Hippocampal formation (tissue), 2 donors: ENCODE results near the gene ZNF784.
A peak's percentile ranks its signal among the peaks of the same experiment; 100 is the strongest.

ENCODE experiments used
- DNase-seq, 2 donors: peaks; one replicate each; lab custom pipeline; 2025; lab: John Stamatoyannopoulos, UW

The ZNF784 gene

DNA sequence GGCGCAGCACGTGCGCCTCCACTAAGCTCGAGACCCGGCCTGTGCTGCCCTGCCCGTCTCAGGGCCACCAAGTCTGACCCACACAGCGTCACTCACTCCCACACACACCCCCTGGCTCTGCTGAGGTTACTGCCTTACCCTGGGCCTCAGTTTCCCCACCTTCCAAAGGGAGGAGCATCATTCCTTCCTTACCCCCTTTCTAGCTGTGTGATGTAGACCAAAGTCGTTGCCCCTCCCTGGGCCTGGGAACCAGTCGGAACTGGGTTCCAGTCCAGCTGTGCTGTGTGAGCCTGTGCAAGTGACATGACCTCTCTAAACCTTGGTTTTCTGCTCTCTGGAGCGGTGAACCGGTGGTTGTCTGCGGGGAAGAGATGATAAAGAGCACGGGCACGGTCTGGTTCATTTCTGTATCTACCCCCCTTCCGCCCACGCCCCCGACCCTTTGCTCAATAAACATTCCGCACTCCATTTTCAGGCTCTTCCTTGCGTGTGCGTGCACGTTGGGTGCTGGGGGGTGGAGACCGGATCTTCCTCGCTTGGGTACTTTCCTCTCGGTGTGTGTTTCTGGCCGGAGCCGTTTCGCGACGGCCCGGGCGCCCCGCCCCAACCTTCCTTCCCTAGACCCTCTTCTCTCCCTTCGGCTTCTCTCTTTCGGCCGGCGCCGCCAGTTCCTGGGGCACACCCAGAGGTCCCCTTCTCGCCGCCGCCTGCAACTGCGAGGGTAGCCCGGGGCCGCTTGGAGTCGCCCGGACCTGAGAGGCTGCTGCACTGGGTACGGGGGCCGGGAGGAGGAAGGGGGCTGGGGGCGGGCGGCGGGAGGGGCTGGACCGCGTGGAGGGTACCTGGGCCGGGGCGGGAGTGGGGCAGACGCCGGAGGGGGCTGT is 18.9 kb upstream of the ZNF784 start, which contains the start of gene ZNF581:
TSS of gene ZNF581 (plus strand) at position 647 of the 884 bp plus-strand sequence. CDS start 923 bp downstream, outside the sequence.
- DNase-seq, result peak; percentile 64 to 66

DNA sequence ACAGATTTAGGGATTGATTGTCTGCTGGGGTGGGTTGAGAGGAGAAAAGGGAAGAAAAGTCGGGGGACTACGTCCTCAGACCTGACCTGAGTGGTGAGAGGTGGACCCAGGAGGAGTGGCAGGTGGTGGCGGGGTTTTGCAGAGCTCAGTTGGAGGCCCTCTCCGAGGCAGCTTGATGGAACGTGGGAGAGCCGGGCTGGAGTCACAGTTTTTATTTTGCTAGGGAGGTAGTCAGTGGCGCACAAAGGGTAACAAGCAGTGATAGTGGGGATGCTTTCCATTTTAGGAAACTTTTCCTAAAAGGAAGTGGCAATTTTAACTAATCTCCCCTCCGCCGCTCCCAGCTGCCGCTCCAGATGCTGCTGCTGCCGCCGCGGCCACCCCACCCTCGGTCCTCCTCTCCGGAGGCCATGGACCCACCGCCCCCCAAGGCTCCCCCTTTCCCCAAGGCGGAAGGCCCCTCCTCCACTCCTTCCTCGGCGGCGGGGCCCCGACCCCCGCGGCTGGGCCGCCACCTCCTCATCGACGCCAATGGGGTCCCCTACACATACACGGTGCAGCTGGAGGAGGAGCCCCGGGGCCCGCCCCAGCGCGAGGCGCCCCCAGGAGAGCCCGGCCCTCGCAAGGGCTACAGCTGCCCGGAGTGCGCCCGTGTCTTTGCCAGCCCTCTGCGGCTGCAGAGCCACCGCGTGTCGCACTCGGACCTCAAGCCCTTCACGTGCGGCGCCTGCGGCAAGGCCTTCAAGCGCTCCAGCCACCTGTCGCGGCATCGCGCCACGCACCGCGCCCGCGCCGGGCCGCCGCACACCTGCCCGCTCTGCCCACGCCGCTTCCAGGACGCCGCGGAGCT is 18.0 kb upstream of the ZNF784 start:
- DNase-seq, result peak in 1 of 2 donors; percentile 18

DNA sequence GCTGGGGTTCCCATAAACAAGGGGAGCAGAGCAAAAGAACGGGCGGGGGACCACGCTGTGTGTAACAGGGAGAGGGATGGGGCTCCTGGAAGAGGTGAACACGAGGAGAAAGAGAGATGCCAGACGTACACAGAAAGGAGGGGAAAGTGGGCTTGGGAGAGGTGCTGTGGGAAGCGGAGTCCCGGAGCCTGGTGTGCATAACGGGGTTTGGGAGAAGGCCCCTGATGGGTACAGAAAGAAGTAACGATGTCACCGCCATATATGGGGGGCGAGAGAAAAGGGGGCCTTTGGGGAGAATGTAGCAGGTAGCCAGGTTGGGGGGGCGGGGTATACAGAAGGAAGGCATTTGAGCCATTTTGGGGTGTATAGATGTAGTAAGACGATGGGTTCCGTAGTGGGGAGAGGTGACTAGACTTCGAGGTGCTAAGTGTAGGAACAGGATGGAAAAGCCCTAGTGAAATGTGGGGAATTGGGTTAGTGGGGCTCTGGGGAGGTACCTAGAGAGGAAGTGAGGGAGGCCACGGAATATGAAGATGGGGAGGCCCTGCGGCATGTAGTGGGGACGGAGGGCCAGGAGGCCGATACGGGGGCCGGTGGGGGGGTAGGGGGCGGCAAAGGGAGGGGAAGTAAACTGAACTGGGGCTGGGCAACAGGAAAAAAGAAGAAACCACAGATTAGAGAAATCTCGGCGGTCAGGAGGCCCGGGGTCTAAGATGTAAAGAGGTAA is 17.2 kb upstream of the ZNF784 start:
- DNase-seq, result no peak

DNA sequence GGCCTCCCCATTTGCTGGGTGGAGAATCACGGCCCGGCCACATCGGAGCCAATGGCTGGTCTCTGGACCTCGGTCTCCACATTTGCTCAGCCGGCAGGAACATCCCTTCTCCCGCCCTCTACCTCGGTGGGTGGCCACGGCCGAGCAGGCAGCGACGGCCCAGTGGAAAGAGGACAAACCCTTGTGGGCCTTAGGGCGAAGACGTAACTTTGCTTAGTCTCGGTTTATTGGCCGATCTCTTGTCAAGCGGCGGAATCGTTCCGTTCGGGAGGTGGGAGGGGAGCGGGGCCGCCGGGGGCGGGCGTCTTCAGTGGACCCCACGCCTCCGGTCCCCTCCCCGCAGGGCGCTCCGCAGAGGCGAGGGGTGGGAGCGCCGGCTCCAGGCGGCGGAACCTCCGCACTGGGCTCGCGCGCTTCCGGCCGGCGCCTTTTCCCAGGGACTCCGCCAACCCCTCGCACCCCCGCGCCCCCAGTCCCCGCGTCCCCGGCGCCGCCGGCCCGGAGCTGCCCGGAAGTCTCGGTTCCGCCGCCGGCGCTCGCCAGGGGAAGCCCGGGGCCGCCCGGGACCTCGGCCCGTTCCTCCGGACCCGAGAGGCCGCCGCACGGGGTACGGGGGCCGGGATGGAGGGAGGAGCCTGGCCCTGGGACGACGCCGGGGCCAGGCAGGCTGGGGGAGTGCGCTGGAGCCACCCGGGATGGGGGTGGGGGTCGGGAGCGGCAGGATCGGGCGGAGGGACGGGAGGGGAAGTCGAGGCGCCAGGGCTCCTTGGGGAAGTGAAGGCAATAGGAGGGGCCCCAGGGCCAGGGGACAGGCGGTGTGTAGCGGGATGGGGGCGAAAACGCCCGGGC is 16.4 kb upstream of the ZNF784 start, which contains the start of gene ZNF580:
TSS of gene ZNF580 (plus strand) at position 426 of the 849 bp plus-strand sequence. CDS start 1,507 bp downstream, outside the sequence.
- DNase-seq, result peak in 1 of 2 donors; percentile 81

DNA sequence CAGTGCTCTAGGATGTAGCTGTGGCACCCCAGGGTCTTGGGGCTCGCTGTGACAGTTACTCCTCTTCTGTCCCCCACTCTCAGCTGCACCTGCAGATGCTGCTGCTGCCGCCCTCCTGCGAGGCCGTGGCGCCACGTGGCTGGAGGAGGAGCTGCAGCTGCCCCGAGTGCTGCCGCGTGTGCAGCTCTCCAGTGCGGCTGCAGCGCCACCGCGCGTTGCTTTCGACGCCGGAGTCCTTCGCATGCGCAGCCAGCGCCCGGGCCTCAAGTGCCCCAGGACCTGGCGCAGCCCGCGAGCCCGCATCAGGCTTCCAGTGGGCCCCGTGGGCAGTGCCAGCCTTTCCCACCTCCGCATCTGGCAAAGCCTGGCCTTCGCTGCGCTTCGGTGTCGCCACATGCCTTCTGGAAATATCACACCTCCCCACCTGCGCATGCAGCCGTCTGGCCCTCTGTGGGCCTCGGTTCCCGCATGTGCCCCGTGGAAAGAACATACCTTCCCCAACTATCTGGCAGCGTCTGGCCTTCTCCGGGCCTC is 15.7 kb upstream of the ZNF784 start:
- DNase-seq, result peak in 1 of 2 donors; percentile 51

DNA sequence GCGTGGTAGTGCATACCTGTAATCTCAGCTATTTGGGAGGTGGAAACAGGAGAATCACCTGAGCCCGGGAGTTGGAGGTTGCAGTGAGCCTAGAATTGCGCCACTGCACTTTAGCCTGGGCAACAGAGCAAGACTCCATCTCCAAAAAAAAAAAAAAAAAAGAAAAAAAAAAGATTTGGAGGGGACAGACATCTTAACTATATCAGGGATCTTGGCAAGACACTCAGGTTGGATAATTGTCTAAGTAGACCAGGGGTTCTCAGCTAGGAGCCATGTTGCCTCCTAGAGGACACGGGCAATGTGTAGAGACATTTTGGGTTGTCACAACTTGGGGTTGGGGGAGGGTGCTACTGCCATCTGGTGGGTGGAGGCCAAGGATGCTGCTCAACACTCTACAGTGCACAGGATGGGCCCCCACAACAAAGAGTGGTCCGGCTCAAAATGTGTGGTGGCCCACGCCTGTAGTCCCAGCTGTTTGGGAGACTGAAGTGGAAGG is 14.5 kb upstream of the ZNF784 start:
- no peak for DNase-seq

DNA sequence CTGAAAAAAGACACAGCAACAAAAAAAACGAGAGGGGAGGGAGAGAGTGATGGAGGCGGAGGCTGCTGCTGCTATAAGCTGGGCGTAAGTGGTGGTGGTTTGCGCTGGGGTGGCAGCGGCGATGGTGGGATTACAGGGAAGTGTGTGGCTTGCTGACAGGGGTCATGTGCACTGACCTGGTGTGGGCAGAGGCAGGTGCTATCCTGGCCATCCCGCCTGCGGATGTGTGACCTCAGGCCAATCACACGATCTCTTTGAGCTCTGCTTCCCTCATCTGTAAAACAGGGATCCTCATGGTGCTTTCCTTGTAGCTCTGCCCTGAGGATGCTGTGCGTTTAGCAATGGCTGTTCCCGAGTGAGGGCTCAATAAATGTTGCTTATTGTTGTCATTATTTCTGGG is 13.2 kb upstream of the ZNF784 start:
- DNase-seq, result no peak

DNA sequence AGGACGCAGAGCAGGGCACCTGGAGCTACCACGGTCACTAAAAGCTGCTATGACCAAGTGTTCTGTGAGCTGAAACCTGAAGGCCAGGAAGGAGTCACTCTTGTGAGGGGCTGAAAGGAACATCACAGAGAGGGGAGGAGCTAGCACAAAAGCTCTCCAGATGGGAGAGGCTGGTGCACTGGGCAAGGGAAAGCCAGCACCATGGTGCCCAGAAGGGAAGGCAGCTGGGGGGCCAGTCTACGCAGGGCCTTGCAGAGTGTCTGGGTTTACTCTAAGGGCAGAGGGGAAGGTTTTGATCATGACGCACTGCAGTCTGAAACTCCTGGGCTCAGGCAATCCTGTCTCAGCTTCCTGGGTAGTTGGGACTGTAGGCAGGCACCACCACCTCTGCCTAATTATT is 12.4 kb upstream of the ZNF784 start:
- DNase-seq, result no peak

DNA sequence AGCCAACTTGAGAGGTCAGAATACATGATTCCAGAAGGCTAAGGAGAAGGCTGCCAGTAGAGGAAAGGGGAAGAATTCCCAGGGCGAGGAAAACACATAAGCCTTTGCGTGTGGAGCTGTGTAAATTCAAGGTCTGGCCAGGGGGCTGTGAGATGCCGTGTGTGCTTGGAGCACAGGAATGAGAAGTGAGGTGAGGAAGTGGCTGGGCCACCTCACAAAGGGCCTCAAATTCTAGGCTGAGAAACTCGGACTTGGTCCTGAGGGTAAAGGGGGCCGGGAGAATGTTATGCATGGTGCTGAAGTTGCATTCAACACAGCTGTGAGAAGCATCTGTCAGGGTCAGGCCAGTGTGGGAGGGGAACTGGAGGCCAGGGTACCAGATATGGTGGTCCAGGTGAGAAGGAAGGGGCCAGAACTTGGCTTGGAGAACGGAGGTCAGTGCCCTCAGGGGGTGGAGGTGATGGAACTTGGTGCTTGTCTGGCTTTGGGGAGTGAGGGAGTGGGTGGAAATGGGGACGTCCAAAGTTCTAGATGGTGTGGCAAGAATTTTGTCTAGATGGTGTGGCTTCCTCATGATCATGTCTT is 11.6 kb upstream of the ZNF784 start:
- no peak for DNase-seq

DNA sequence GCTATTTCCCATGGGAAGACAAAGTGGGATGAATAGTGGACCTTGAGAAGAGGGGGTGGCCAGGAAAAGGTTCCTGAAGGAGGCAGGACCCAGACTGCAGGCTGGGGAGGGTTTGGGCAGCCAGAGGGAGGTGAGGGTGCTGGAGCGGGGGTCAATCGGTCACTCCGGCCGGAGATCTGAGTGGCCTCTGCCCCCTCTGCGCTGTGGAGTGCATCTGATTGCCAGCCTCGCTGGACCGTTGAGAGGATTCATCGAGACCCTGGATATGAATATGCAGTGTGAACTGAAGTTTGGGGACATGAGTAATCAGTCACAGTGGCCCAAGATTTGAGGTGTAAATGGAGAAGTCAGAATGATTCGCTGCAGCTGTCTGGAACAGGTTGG is 11.0 kb upstream of the ZNF784 start:
- DNase-seq, result no peak

DNA sequence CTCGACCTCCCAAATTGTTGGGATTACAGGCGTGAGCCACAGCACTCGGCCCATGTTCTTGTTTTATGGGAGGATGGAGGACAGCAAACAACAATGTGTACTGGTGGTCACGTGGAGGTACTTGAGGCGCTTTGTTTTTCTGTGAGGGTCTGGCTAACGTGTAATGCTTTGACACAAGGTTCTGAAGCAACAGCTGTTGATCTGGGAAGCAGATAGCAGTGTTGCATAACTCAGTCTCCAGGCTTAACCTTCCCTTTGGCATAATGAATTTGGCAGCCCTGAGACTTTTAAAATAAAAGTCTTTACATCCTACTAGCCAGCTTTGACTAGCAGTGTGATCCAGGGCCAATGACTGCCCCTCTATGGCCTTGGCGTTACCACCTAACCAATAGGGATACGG is 9.5 kb upstream of the ZNF784 start:
- DNase-seq, result no peak

DNA sequence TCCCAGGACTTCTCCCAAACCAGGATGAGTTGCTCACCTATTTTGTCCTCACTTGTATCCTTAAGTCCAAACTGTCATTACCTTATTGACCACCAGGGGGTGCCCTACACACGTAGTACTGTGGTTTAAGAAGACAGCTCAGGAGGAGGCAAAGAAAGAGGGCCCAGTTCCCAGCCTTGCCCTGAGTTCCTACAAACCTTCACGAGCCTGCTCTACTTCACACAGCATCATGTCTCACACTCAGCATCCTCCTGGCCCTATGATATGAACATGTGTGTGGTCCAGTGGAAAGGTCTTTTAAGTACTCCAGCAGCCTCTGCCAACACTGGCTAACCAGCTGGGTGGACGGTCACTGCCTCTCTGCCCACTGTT is 8.1 kb upstream of the ZNF784 start:
- peak; percentile 65 to 90 for DNase-seq

DNA sequence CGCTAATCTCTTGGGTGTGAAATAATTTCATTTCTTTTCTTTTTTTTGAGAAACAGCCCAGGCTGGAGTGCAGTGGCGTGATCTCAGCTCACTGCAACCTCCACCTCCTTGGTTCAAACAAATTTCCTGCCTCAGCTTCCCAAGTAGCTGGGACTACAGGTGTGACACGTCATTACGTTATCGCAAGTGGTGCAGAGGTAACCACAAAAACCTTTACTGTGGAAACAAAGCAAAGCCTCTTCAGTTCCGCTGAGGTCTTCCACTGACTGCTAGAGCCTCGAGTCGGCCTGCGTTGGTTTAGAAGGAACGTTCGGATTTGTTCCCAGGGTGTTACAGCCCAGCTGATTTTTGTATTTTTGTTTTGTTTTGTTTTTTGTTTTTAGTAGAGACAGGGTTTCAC is 2.0 kb upstream of the ZNF784 start:
- DNase-seq, result no peak

DNA sequence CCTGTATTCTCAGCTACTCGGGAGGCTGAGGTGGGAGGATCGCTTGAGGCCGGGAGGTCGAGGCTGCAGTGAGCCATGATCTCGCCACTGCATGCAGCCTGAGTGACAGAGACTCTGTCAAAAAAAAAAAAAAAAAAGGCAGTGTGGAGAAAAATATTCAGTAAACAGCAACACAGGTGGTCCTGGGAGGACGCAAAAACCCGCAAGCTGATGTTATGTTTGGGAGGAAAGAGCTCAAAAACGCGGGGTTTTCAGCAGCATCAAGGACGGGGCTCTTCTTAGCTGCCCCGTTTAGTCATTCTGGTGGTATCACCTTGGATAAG is 599 bp upstream of the ZNF784 start:
- no peak for DNase-seq

DNA sequence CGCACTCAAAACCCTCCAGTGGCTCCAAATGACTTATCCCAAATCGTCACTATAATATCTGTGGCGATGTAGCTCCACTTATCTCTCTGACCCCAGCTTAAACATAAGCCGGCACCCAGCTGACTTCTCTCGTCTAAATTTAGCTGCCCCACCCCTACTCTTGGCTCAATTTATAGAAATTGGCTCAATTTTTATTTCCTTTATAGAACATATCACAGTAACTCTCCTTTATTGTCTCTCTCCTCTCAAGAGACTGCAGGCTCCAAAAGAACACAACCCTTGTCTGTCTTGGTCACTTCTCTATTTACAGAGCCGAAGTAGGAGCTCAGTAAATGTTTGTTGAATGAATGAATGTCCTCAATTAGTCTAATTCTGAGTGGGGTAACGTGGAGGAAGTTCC is 805 bp downstream of the ZNF784 start:
- DNase-seq, result no peak

DNA sequence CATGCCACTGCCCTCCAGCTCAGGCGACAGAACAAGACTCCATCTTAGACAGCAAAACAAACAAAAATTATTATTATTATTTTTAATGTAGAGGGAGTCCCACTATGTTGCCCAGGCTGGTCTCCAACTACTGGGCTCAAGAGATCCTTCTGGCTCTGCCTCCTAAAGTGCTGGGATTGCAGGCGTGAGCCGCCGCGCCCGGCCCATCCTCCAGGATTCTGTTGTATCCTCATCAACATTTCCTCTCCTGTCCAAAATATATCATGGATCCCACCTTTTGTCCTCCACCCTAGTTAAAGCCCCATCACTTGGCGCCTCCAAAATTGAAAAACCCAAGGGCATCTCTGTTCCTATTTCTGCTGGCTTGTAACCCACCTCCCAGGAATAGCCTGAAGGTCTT is 1.2 kb downstream of the ZNF784 start:
- DNase-seq, result no peak

DNA sequence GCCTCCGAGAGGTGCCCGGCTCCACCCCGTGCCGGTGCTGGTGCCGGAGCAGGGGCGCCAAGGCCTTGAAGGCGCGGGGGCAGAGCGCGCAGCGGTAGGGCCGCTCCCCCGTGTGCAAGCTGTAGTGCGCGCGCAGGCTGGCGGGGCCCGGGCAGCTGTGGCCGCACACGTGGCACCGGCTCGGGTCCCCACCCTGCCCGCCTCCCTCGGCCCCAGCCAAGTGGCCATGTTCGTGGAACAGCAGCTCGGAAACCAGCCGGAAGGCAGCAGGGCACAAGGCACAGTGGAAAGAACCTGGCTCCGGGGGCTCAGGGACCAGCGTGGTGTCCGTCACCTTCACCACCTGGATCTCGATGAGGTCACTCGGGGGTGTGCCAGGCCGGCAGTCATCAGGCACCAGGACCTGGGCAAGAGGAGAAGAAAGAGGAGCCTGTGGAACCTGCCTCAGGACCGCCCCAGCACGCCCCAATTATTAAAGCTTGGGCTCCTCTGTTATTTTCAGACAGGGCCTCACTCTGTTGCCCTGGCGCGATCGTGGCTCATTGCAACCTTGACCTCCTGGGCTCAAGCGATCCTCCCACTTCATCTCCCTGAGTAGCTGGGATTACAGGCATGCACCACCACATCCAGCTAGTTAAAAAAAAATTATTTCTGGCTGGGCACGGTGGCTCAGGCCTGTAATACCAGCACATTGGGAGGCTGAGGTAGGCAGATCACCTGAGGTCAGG is 2.0 kb downstream of the ZNF784 start:
- no peak for DNase-seq

DNA sequence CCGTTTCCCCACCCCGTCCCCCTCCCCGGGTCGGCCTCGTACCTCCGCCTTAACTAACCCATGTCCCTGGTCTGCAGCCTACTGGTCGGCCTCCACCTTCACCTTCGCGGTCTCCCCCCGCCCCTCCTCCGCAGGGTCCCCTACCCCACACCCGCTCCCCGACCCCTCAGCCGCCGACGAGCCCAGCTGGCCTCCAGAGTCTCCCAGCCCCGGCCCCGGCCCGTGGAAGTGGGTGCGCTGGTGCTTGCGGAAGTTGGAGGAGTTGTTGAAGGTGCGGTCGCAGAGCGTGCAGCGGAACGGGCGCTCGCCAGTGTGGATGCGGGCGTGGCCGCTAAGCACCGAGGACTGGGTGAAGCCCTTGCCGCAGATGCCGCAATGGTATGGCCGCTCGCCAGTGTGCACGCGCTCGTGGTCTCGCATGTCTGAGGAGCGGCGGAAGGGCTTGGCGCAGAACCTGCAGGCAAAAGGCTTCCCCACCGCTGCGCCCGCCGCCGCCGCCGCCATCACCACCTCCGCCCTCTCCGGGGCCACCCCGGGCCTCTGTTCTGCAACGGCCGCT is 2.6 kb downstream of the ZNF784 start:
- DNase-seq, result no peak

DNA sequence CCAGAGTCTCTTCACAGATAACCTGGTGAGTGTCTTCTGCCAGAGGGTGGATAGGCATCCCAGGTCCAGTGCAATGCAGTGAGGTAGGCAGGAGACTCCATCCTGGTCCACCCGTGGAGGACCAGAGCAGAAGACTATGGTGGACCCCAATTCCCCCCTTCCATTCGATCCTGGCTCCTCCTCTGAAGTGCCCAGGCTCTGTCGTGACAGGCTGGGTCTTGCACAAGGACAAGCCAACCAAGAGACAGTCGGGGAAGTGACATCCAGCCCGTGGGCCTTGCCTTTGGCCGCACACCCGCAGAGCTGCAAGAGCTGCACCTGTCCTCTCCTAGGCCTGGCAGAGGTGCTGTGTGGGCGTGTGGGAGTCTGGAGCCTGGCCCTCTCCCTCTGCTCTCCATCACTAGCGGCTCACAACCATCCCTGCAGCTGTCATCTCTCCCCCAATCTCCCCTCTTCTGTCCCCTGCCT is 3.1 kb downstream of the ZNF784 start:
- DNase-seq, result no peak
